ENCODE results near the gene SMAD1. TPM values are rescaled to one million over a fixed set of nuclear protein-coding genes. Genes with fewer than 3 reads are reported as not detected.

Gene SMAD1
- total RNA-seq, 1 experiment from 2014 or later, result 13.4 TPM

Other genes with a start within 250 kb of the SMAD1 start
- 3.0 and 13.9 TPM in 2 replicates for gene MMAA, start 137.5 kb downstream of the SMAD1 start, total RNA-seq (2014; rRNA removed; shearing (Covaris generic))
- gene C4orf51, start 198.3 kb downstream of the SMAD1 start, total RNA-seq (2014; rRNA removed; shearing (Covaris generic)), result not detected in 2 replicates

Data from SJSA1 (cell line).